GM23338 (cell line): ENCODE measurements around the gene GCDH.

Experiments
- CTCF ChIP-seq, 2 experiments: fragments of 200-600 bp in 1 of 2; sonication (generic) in 1 of 2; conservative IDR thresholded peaks; 2 replicates each; pipeline versions ENCODE4 v1.5.1 to v1.6.1; 2016 to 2017; ENCODE audit warnings: antibody characterized with exemption in 2 of 2, low read depth in 2 of 2, mild to moderate bottlenecking in 2 of 2, moderate library complexity in 1 of 2
- ETS1 ChIP-seq: IDR thresholded peaks from 2 replicates; pipeline ENCODE4 v1.6.1; 2016; ENCODE audit warnings: antibody characterized with exemption
- EZH2 ChIP-seq: fragments of 200-600 bp; sonication (generic); IDR thresholded peaks from one replicate; pipeline ENCODE4 v1.8.0; 2017; ENCODE audit warnings: antibody characterized with exemption, mild to moderate bottlenecking, low read depth; ENCODE audit not compliant: unreplicated experiment
- EZH2phosphoT487 ChIP-seq: fragments of 200-600 bp; sonication (generic); IDR thresholded peaks from one replicate; pipeline ENCODE4 v1.8.1; 2018; ENCODE audit warnings: antibody characterized with exemption; ENCODE audit not compliant: unreplicated experiment
- JUNB ChIP-seq: IDR thresholded peaks from one replicate; pipeline ENCODE4 v1.6.1; 2016; ENCODE audit warnings: antibody characterized with exemption; ENCODE audit not compliant: unreplicated experiment
- POLR2AphosphoS5 ChIP-seq: IDR thresholded peaks from 2 replicates; pipeline ENCODE4 v1.6.1; 2016; ENCODE audit warnings: antibody characterized with exemption, low read depth
- TF ChIP-seq, protein P1 (sequence below): IDR thresholded peaks from one replicate; pipeline ENCODE4 v1.6.1; 2018; ENCODE audit warnings: antibody characterized with exemption; ENCODE audit not compliant: unreplicated experiment

DNA sequence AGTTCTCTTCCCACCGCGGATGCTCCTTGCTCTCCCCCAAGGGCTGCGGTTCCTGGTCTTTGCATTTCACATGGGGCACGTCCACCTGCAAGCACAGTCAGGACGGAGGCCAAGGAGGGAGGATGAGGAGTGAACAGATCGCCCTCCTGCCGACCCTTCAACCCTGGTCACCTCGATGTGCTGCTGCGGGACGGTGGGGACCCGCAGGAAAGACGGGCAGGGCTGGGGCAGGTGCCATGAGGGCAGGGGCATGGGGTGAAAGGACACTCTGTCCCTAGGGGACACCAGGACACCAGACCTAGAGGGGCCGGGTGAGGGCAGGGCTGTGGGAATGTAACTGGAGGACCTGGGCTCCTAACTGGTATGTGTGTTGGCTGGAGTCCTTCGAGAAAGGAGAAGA, 27.3 kb downstream of the GCDH start:
- TF ChIP-seq CTCF (conservative IDR thresholded peaks at IDR 0.05; ENCODE audit: low read depth in 2 of 2) (no peak), ETS1 (no peak), EZH2 (no peak), JUNB (no peak), EZH2phosphoT487 (no peak), POLR2AphosphoS5 (no peak)
- TF ChIP-seq, protein P1, sequence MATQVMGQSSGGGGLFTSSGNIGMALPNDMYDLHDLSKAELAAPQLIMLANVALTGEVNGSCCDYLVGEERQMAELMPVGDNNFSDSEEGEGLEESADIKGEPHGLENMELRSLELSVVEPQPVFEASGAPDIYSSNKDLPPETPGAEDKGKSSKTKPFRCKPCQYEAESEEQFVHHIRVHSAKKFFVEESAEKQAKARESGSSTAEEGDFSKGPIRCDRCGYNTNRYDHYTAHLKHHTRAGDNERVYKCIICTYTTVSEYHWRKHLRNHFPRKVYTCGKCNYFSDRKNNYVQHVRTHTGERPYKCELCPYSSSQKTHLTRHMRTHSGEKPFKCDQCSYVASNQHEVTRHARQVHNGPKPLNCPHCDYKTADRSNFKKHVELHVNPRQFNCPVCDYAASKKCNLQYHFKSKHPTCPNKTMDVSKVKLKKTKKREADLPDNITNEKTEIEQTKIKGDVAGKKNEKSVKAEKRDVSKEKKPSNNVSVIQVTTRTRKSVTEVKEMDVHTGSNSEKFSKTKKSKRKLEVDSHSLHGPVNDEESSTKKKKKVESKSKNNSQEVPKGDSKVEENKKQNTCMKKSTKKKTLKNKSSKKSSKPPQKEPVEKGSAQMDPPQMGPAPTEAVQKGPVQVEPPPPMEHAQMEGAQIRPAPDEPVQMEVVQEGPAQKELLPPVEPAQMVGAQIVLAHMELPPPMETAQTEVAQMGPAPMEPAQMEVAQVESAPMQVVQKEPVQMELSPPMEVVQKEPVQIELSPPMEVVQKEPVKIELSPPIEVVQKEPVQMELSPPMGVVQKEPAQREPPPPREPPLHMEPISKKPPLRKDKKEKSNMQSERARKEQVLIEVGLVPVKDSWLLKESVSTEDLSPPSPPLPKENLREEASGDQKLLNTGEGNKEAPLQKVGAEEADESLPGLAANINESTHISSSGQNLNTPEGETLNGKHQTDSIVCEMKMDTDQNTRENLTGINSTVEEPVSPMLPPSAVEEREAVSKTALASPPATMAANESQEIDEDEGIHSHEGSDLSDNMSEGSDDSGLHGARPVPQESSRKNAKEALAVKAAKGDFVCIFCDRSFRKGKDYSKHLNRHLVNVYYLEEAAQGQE = no peak
